ENCODE data around the gene KRT74.

The KRT74 gene

DNA sequence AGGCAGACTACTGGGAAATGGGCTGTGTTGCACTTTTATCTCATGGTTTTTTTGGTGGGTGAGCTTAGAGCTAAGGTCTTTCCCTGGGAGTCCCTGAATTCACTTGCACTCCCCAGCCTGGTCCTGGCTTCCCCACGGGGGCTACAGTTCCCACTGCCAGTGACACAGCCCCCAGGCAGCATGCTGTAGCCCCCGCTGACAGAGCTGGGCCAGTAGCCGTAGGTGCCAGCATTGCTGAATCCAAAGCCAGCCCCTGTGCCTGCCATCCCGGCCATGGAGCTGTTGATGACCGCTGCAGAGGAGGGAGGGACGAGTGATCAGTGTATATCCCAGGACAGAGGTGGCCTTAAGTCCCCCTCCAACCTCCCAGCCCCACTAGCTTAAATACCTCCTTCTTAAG lies 34.5 kb upstream of the KRT74 start:
- TF ChIP-seq RAD21 (IDR thresholded peaks at IDR 0.05; ENCODE audit: low read depth), result no peak

DNA sequence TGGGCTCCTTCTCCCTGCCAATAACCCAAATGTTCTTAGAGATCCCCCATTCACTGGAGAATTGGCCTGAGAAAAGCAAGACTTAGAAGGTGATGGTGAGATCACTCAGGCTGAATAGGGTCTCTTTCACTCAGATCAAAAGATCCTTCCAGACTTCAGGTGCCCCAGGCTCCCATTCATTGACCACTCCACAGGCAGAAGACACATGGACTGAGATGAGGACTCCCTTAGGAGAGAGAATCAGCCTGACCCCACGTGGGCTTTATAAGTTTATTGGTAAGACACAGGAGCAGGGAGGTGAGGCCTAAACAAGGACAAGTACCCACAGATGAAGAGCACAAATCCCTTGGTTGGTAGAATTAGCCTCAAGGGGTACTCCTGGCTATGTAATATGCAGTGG lies 33.7 kb upstream of the KRT74 start:
- no peak for TF ChIP-seq CEBPB (IDR thresholded peaks at IDR 0.05)
- TF ChIP-seq YY1 (IDR thresholded peaks at IDR 0.05; ENCODE audit: low read depth), result no peak
- TF ChIP-seq CREB1 (IDR thresholded peaks at IDR 0.05; ENCODE audit: low read depth), result no peak
- TF ChIP-seq, protein P1, sequence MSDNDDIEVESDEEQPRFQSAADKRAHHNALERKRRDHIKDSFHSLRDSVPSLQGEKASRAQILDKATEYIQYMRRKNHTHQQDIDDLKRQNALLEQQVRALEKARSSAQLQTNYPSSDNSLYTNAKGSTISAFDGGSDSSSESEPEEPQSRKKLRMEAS (IDR thresholded peaks at IDR 0.05), result no peak
- TF ChIP-seq, protein P2, sequence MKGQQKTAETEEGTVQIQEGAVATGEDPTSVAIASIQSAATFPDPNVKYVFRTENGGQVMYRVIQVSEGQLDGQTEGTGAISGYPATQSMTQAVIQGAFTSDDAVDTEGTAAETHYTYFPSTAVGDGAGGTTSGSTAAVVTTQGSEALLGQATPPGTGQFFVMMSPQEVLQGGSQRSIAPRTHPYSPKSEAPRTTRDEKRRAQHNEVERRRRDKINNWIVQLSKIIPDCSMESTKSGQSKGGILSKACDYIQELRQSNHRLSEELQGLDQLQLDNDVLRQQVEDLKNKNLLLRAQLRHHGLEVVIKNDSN (IDR thresholded peaks at IDR 0.05), result no peak
- no peak for TF ChIP-seq TCF12 (IDR thresholded peaks at IDR 0.05; ENCODE audit: low read depth)
- no peak for TF ChIP-seq NFIC (IDR thresholded peaks at IDR 0.05)
- TF ChIP-seq FOXM1 (IDR thresholded peaks at IDR 0.05; ENCODE audit: borderline replicate concordance, low read depth), result no peak
- TF ChIP-seq, protein P3, sequence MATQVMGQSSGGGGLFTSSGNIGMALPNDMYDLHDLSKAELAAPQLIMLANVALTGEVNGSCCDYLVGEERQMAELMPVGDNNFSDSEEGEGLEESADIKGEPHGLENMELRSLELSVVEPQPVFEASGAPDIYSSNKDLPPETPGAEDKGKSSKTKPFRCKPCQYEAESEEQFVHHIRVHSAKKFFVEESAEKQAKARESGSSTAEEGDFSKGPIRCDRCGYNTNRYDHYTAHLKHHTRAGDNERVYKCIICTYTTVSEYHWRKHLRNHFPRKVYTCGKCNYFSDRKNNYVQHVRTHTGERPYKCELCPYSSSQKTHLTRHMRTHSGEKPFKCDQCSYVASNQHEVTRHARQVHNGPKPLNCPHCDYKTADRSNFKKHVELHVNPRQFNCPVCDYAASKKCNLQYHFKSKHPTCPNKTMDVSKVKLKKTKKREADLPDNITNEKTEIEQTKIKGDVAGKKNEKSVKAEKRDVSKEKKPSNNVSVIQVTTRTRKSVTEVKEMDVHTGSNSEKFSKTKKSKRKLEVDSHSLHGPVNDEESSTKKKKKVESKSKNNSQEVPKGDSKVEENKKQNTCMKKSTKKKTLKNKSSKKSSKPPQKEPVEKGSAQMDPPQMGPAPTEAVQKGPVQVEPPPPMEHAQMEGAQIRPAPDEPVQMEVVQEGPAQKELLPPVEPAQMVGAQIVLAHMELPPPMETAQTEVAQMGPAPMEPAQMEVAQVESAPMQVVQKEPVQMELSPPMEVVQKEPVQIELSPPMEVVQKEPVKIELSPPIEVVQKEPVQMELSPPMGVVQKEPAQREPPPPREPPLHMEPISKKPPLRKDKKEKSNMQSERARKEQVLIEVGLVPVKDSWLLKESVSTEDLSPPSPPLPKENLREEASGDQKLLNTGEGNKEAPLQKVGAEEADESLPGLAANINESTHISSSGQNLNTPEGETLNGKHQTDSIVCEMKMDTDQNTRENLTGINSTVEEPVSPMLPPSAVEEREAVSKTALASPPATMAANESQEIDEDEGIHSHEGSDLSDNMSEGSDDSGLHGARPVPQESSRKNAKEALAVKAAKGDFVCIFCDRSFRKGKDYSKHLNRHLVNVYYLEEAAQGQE (IDR thresholded peaks at IDR 0.05; ENCODE audit: low read depth), result no peak

DNA sequence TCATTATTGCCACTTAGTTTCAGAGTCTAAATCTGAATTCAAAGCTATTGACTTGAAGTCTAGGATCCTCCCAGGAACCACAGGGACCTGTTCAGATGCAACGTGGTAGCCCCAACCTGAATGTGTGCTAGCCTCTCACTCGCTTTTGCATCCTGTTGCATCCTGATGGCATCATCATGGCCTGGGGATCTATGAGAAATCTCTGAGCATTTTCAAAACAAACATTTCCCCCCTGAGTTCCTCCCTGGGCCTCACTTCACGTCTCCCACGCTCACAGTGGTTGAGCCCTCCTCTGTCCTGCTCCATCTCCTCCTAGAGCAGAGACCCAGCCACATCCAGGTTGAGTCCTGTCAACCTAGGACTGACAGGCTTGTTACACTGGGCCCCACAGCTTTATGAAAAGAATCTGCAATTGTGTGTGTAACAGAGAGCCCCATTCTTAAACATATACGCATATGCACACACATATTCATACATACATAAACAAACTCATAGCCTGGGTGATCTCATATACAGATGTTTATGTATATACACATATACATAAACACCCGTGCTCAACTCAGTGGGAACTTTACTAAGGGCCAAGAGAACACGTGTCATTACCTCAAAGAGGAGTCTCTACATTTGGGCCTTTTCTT lies 33.1 kb upstream of the KRT74 start:
- TF ChIP-seq CREB1 (IDR thresholded peaks at IDR 0.05; ENCODE audit: low read depth) (no peak), RAD21 (IDR thresholded peaks at IDR 0.05; ENCODE audit: low read depth) (no peak), CEBPB (IDR thresholded peaks at IDR 0.05) (no peak), NFIC (IDR thresholded peaks at IDR 0.05) (no peak), EP300 (IDR thresholded peaks at IDR 0.05; ENCODE audit: borderline replicate concordance) (no peak), TEAD4 (IDR thresholded peaks at IDR 0.05) (no peak), TCF12 (IDR thresholded peaks at IDR 0.05; ENCODE audit: low read depth) (no peak), TAF1 (IDR thresholded peaks at IDR 0.05; ENCODE audit: low read depth) (no peak), EGR1 (IDR thresholded peaks at IDR 0.05) (no peak), ZBTB7A (IDR thresholded peaks at IDR 0.05; ENCODE audit: low read depth) (no peak)

DNA sequence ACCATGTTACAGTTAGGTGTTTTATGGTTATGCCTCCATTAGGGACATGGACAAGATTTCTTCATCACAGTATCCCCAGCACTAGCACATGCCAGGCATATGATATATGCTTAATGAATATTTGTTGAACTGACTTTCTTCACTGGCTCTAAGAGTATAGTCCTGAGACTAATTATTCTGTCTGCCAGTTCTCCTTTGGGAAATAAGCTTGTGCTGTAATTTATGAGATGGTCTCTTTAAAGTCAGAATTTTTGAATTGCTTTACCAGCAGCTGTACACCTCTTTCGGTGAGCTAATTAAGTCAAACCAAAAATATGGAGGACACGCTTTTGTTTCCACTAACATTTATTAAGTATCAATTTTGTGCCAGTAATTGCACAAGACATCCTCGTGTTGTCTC lies 32.5 kb upstream of the KRT74 start:
- no peak for TF ChIP-seq RAD21 (IDR thresholded peaks at IDR 0.05; ENCODE audit: low read depth)
- TF ChIP-seq CREB1 (IDR thresholded peaks at IDR 0.05; ENCODE audit: low read depth), result no peak
- TF ChIP-seq TCF12 (IDR thresholded peaks at IDR 0.05; ENCODE audit: low read depth), result no peak
- TF ChIP-seq, protein P3 (IDR thresholded peaks at IDR 0.05; ENCODE audit: low read depth), result no peak
- no peak for TF ChIP-seq CEBPB (IDR thresholded peaks at IDR 0.05)
- TF ChIP-seq, protein P1 (IDR thresholded peaks at IDR 0.05), result no peak
- no peak for TF ChIP-seq NFIC (IDR thresholded peaks at IDR 0.05)
- TF ChIP-seq FOXM1 (IDR thresholded peaks at IDR 0.05; ENCODE audit: borderline replicate concordance, low read depth), result no peak
- TF ChIP-seq EGR1 (IDR thresholded peaks at IDR 0.05), result no peak

DNA sequence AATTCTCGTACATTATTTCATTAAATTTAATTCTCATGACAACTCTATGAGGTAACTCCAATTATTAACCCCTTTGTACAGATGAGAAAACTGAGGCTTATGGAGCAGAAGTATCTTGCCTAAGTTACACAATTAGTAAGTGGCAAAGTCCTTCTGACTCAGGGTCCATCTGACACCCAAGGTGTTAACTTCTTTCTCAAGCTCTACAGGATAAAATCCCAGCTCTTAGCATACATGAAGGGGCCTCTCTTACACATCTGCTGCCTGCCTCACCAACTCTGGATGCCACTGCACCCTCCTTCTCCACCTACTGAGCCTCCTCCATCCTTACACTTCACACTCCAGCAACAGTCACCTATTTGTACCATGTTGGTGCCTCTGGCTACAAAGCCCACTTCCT lies 31.9 kb upstream of the KRT74 start:
- TF ChIP-seq TAF1 (IDR thresholded peaks at IDR 0.05; ENCODE audit: low read depth) (no peak), NFIC (IDR thresholded peaks at IDR 0.05) (no peak)
- TF ChIP-seq, protein P1 (IDR thresholded peaks at IDR 0.05), result no peak

DNA sequence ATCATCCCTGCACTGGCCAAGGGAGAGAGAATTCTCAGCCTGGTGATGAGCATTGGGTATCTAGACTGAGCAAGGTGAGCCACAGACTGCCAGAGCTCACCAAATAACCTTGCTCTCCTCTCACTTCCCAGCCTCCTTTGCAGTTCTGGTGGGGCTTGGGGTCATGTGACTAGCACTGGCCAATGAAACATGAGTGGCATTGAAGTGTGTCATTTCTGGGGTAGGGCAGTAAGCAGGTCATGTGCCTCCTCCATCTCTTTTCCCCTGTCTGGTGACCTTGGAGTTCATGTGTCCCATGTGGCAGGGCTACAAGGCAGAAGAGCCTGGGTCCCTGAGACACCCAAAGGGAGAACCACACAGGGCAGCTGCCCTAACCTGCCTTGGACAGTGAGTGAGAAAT lies 31.2 kb upstream of the KRT74 start:
- no peak for TF ChIP-seq TCF12 (IDR thresholded peaks at IDR 0.05; ENCODE audit: low read depth)
- TF ChIP-seq, protein P2 (IDR thresholded peaks at IDR 0.05), result peak; percentile 89

DNA sequence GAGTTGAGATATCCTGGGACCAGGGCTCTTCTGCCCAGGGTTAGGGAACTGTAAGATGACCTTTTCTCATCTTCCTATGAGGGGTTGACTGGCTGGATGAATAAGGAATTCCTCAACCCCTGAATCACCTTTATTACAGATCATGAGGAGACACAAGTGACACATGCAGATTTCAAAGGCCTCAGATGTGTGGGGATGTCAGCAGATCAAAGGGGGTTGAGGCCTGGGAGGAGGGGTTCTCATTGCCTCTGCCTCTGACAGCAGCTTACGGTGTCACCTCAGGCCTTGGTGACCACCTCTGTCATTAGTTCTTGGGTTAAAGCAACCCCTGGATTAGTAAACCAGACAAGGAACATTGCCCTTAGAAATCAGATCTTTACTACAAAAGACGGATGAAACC lies 29.7 kb upstream of the KRT74 start:
- TF ChIP-seq TAF1 (IDR thresholded peaks at IDR 0.05; ENCODE audit: low read depth) (no peak), TCF12 (IDR thresholded peaks at IDR 0.05; ENCODE audit: low read depth) (no peak), CEBPB (IDR thresholded peaks at IDR 0.05) (no peak), CREB1 (IDR thresholded peaks at IDR 0.05; ENCODE audit: low read depth) (no peak), NFIC (IDR thresholded peaks at IDR 0.05) (no peak), RAD21 (IDR thresholded peaks at IDR 0.05; ENCODE audit: low read depth) (no peak), YY1 (IDR thresholded peaks at IDR 0.05; ENCODE audit: low read depth) (no peak), TEAD4 (IDR thresholded peaks at IDR 0.05) (no peak), EGR1 (IDR thresholded peaks at IDR 0.05) (no peak)
- TF ChIP-seq, protein P3 (IDR thresholded peaks at IDR 0.05; ENCODE audit: low read depth), result no peak
- TF ChIP-seq, protein P1 (IDR thresholded peaks at IDR 0.05), result no peak
